GM18498 (cell line): ENCODE data around the gene ERBB4.
"Not testable (repeated sequence)": the region's sequence is repeated elsewhere in the genome, so short reads cannot be mapped to it uniquely, and the experiment has no call there.

Experiments
- ATAC-seq: cut with Tn5 transposase; IDR thresholded peaks from one replicate; pipeline ENCODE4 v1.9.1; 2021; ENCODE audit warnings: mild to moderate bottlenecking, moderate library complexity; ENCODE audit not compliant: unreplicated experiment

Gene ERBB4

GRCh38 chr2:212228743-212229171 lies 309.8 kb downstream of the ERBB4 start:
- ATAC-seq: no peak

- no peak for ATAC-seq
Measured at GRCh38 chr2:212227755-212228154, 310.8 kb downstream of the ERBB4 start.

GRCh38 chr2:212226114-212226513 lies 312.5 kb downstream of the ERBB4 start:
- ATAC-seq: no peak

GRCh38 chr2:212223696-212224095 lies 314.9 kb downstream of the ERBB4 start:
- ATAC-seq: no peak

- peak; percentile 65 for ATAC-seq
Measured at GRCh38 chr2:212213191-212213590, 325.4 kb downstream of the ERBB4 start.

- no peak for ATAC-seq
Measured at GRCh38 chr2:212208467-212208866, 330.1 kb downstream of the ERBB4 start.

- no peak for ATAC-seq
Measured at GRCh38 chr2:212197776-212198175, 340.8 kb downstream of the ERBB4 start.

GRCh38 chr2:212195626-212196025 lies 343.0 kb downstream of the ERBB4 start:
- no peak for ATAC-seq

GRCh38 chr2:212194396-212194795 lies 344.2 kb downstream of the ERBB4 start:
- ATAC-seq: no peak

GRCh38 chr2:212193803-212194202 lies 344.8 kb downstream of the ERBB4 start:
- ATAC-seq: no peak

GRCh38 chr2:212193056-212193455 lies 345.5 kb downstream of the ERBB4 start:
- ATAC-seq: no peak

- ATAC-seq: not testable (repeated sequence)
Measured at GRCh38 chr2:212191438-212191837, 347.2 kb downstream of the ERBB4 start.

- ATAC-seq: no peak
Measured at GRCh38 chr2:212186166-212186565, 352.4 kb downstream of the ERBB4 start.

- no peak for ATAC-seq
Measured at GRCh38 chr2:212181646-212182045, 357.0 kb downstream of the ERBB4 start.

- no peak for ATAC-seq
Measured at GRCh38 chr2:212180408-212181083, 358.1 kb downstream of the ERBB4 start.

GRCh38 chr2:212177724-212178123 lies 360.9 kb downstream of the ERBB4 start:
- no peak for ATAC-seq

- ATAC-seq: no peak
Measured at GRCh38 chr2:212176151-212176550, 362.5 kb downstream of the ERBB4 start.

- no peak for ATAC-seq
Measured at GRCh38 chr2:212173756-212174510, 364.7 kb downstream of the ERBB4 start.

GRCh38 chr2:212173331-212173730 lies 365.3 kb downstream of the ERBB4 start:
- ATAC-seq: no peak

- no peak for ATAC-seq
Measured at GRCh38 chr2:212170382-212170781, 368.2 kb downstream of the ERBB4 start.

GRCh38 chr2:212158081-212158480 lies 380.5 kb downstream of the ERBB4 start:
- ATAC-seq: no peak

GRCh38 chr2:212157012-212157411 lies 381.6 kb downstream of the ERBB4 start:
- no peak for ATAC-seq
